HG02973 (cell line): ENCODE data around the gene WDR83.
"Not testable (repeated sequence)": the region's sequence is repeated elsewhere in the genome, so short reads cannot be mapped to it uniquely, and the experiment has no call there.

Experiments
- ATAC-seq: cut with Tn5 transposase; IDR thresholded peaks from one replicate; pipeline ENCODE4 v1.9.1; 2021; ENCODE audit warnings: moderate library complexity; ENCODE audit not compliant: unreplicated experiment

The WDR83 gene

DNA sequence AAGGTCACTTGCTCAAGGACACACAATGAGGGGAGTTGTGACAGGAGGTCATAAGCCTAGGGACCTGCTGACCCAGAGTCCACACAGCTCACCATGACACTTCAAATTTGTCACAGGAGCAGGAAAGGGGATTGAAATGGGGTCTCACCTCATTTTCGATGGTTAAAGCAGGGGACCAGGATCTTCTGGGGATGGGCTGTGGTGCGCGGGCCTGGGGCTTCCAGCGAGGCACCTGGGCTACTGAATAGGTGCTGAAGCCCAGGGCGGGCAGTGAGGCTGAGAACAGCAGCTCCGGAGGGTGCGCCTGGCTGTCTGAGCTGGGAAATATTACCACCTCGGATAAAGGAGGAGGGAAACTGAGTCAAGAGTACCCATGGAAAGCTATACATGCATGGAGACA lies 11.1 kb upstream of the WDR83 start:
- ATAC-seq = no peak

DNA sequence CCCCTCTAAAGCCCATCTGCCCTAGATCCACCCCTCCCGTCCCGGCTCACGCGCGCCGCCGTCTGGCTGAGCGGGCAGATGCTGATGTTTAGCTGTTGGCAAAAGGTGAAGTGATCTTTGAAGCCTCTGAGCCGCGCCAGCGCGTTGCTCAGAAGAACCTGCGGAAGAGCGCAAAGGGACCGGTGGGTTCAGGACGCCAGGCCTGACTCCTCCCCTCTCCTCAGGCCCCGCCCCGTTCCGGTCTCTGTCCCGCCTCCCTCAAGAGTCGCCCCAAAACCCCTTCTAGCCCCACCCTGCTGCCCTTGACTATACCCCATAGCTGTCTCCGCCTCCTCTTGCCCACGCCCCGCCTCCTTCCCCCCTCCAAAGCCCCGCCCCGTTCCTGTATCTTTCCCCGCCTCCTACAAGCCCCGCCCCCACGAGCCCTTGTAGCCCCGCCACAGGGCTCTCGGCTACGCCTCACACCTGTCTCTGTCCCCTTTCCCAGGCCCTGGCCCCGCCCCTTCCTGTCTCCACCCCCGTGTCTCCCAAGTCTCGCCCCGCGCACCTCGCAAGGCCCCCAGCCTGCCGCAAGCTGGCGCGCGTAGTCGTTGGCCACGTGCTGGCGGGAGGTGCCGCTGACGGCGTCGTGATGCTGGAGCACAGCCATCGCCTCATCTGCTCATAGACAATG lies 9.6 kb upstream of the WDR83 start:
- ATAC-seq = no peak

DNA sequence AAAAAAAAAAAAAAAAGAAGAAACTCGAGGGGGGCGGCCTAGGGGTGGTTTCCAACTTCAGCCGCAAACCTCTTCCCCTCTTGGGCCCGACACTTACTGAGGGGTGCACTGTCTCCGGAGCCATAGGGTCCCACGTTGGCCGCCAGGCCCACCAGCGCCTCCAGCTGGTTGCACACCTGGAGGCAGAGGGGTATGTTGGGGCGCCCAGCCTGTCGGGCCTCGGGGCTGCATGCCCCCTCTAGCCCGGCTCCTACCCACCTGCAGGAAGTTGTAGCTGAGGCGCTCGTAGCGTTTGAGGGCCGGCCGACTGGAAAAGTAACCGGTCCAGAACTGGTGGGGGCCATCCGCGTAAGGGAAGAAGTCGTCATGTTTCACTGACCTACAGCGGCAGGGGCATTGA lies 8.6 kb upstream of the WDR83 start:
- ATAC-seq = no peak

DNA sequence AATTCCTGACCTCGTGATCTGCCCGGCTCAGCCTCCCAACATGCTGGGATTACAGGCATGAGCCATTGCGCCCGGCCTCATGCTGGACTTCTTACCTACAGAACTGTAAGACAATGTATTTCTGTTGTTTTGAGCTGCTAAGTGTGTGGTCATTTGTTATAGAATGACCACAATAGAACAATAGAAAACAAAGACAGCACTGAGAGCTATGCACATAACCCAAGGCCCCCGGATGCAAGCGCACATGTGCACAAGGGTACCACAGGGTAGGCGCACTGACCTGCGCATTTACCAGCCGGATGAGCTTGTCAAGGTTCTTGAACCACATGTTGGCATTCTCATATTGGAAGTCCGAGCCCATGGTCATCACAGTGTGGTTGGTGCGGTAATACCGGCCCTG lies 5.6 kb upstream of the WDR83 start:
- ATAC-seq = no peak

DNA sequence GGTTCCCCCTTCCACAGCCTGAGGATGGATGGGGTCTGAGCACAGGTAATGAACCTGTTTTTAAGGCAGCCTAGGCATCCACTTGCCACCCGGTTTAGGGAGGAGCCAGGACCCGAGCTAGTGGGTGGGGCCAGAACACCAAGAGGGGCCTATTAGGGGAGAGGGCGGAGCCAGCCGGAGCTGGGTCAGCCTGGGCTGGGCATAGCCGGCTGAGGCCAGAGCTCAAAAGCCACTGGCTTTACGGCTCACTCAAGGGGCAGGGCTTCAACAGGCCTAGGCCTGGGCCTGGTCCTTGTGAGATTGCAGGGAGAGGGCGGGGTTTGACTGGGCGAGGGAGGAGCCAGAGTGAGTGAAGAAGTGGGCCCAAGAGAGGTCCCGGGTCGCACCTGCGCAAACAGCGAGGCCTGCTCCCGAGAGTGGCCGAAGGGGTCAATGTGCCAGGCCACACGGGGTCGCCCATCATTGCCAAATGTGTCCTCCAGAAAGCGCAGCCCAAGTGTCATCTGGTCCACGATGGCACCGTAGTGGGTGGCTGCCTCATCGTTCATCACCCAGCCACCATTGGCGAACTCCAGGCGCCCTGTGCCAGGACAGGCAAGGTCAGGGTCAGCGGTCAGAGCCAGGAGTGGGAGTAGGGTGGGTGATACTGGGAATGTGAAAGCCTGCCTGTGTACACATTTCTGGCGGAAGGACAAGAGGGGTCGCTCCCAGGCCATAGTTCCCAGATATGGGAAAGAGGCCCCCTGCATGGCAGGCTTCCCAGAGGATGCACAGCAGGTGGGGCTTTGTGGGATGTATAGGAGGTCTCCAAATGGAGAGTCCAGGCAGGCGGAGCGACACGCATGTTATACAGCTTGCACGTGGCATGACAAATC lies 2.0 kb upstream of the WDR83 start:
- ATAC-seq = no peak

DNA sequence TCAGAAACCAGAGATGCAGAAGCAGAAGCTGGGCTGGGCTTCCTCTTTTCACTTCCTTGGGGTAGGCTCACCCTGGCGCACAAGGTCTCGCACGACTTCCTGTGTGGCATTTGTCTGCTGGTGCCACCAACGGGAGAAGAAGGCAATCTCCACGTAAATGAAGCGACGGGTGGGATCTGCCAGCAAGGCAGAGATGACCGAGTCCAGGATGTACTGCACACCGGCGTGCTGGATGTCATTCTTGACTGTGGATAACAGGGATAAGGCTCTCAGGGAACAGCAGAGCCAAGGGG lies 1.4 kb upstream of the WDR83 start:
- ATAC-seq = no peak

DNA sequence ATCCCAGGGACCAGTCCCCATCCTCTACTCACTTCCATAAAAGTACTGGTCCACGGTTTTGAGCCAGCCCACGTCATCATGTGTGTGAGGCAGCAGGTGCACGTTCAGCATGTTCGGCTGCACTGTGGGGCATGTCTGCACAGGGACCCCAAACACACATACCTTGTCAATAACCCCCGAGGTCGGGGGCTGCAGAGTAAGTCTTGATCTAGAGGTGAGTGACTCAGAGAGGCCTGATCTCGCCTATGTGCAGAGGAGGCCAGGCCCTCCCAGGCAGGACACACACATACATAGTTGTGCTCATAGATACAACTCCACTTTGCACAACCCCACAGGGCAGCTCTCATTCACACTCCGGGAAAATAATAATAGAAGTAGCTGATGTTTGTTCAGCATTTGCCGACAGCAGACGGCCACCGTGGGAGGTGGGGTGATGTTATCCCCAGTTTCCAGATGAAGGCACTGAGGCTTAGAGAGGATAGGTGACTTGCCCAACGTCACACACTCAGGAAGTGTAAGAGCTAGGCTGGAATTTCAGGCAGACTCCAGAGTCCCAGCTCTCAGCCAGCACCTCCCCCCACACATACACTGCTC lies 839 bp upstream of the WDR83 start:
- ATAC-seq = no peak

DNA sequence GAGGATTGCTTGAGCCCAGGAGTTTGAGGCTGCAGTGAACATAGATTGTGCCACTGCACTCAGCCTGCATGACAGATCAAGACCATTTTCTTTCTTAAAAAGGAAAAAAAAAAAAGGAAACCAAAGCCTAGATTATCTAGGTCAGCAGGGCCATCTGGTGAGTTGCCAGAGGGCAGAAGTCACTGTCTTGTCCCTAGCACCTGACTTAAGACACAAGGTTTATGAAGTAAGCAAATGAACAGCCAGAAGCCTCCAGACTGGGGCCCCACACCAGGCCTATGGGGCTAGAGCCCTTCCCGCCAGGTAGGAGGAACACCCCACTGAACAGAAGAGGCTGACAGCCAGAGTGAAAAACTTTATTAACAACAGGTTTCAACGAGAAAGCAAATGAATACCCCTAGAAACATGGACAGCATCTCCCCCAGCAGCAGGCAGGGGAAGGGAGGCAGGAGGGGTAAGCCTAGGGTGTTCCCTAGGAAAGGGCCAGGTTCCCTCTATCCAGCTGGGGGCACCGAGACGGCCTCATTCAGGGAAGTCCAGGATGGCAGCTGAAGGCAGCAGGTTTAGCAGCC lies 1.2 kb downstream of the WDR83 start:
- ATAC-seq = no peak

DNA sequence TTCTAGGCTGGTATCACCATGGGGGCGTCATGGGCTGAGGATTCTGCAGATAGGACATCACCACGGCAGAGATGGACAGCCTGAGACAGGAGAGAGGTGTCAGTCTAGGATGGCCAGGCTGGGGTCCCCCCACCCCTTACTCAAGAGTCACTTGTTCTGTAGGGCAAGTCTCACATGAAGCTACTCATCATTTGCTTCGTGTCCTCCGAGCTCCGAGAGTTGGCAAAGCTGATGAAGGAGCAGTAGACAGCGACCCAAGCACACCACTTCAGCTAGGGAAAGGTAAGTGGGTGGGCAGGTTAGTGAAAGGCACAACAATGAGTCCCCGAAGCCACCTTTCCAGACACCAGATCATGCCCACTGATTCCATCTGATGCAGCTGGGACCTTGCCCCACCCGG lies 1.7 kb downstream of the WDR83 start:
- ATAC-seq = no peak

DNA sequence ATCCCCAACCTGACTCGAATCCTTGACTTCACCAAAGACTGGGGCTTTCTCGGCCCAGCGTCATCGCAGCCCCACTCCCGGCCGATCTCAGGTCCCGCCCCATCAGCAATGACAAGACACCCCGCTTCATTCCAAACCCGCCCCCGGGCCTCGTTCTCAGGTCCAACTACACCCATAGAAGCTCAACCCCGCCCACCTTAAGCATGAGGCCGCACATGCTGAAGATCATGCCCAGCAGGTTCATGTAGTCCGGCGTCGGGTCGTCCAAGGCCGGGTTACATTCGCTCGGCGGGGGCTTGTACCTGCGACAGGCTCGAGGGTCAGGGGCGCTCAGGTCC lies 2.3 kb downstream of the WDR83 start:
- no peak for ATAC-seq

DNA sequence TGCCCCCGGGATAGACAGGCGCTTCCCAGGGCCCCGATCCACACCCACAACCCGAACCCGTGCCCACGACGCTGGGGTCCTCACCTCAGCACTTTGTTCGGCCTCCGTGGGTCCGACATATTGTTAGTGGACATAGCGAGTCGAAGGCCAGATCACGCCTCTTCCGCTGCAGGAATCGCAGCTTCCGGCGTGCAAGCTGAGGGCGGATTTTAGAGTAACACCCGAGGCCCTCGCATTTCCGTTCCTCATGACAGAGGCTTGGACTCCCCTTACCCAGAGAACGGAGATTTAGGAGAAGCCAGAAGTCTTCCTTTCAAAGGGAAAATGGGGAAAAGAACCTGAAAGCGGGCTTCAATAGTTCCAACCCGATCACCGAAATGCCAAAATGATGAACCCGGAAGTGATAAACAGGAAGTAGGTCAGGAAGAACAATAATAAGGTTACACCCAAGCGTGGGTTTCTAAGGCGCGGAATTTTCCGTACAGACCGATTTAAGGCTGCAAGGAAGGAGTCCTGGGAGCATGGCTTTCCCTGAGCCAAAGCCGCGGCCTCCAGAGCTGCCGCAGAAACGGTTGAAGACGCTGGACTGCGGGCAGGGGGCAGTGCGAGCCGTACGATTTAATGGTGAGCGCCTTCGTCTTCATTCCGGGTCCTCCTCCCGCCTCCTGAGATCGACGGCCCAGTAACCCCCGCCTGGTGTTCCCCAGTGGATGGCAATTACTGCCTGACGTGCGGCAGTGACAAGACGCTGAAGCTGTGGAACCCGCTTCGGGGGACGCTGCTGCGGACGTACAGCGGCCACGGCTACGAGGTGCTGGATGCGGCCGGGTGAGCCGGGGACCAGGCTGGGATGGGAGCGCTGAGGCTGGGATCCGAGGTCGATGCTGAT lies 2.9 kb downstream of the WDR83 start:
- no peak for ATAC-seq

DNA sequence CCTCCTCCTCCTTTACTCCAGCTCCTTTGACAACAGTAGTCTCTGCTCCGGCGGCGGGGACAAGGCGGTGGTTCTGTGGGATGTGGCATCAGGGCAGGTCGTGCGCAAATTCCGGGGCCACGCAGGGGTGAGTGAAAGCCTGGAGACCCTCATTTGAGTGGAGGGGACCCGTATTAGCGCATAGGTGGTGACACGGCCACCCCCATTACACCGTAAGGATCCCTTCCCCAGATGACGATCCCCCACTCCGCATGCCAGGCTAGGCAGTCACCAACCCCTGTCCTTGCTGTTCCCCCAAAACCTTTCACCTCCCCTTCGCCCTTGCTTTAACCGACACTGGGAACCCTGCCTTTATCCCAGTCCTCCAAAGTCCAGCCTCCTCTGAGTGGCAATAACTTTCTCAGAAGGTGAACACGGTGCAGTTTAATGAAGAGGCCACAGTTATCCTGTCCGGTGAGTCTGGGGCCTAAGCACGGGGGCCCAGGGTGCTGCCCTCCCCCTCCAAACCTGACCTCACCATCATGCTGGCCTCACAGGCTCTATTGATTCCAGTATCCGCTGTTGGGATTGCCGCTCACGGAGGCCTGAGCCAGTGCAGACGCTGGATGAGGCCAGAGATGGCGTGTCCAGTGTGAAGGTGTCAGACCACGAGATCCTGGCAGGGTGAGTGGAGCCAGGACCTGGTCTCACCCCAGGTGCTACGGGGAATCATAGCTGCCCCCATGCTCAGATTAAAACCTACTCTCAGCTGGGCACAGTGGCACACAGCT lies 3.7 kb downstream of the WDR83 start:
- ATAC-seq = no peak

DNA sequence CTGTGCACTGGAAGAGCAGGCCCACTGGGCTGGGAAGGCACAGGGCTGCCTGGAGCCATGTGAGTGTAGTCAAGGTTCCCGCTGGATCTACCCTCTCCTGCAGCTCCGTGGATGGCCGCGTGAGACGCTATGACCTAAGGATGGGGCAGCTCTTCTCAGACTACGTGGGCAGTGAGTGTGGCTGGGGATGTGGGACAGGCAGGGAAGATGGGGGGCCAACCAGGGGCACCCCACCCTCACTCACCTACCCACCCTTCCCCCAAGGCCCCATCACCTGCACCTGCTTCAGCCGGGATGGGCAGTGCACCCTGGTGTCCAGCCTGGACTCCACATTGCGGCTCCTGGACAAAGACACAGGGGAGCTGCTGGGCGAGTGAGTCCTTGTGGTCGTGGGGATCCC lies 6.1 kb downstream of the WDR83 start:
- ATAC-seq = no peak

DNA sequence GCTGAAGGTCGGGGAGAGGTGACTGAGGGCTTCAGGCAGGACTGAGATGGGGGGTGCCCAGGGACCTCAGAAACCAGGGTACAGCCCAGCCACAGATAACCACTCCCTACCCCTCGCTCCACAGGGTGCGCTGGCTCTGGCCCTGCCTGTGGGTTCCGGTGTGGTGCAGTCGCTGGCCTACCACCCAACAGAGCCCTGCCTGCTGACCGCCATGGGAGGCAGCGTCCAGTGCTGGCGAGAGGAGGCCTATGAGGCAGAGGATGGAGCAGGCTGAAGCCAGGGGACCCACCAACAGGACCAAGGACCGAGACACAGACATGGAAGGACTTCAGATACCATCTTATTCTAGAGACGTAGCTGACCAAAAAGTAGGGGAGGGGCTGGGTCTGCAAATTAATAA lies 8.8 kb downstream of the WDR83 start:
- ATAC-seq = no peak

DNA sequence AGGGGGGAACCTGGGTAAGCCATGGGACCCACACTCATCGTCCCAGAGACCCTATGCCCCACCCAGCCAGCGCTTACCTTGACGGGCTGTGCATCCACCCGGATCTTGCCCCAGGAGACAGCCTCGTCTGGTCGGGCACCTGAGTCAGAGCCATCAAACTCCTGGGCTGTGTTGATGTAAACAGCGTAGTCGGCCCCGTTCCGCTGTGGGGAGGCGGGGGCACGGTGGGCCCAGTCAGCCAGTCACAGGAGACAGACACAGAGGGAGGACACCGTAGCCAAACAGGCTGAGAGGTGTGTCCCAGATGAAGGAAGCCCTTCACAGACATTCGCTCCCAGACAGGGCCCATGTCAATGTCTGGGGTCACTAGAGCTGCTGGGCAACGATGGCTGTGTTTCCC lies 9.3 kb downstream of the WDR83 start:
- no peak for ATAC-seq

DNA sequence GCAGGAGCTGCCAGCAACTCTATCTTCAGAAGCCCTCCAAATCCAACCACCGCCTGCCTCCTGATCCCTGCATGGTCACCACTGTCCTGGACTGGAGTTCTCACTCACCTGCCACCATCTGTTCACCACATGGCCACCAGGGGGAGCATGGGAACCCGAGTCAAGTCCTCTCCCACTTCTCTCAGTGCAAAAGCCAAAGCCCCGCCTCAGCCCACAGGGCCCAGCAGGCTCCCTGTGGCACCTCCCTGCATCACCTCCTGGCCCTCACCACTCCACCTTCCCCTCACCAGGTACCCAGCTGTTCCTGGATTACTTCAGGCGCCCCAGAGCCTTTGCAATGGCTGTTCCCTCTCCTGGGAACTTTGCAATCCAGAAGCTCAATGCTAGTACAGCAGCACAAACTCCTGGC lies 9.8 kb downstream of the WDR83 start:
- no peak for ATAC-seq

DNA sequence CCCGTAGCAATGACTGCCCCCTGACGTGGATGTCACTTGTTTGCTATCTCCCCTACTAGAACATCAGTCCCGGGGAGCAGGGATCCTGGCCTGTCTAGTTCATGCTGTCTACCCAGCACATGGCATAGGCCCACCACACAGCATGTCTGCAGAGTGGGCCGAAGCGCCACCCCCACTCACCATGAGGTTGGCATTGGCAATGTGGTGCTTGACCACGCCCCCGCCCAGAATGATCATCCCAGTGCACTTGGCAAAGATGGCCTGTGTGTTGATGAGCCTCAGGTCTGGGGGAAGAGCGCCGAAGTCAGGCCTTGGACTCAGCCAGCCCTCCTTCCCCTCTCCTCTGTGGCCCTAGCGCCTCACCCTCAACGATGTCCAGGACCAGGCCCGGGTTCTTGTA lies 10.3 kb downstream of the WDR83 start:
- ATAC-seq = no peak

DNA sequence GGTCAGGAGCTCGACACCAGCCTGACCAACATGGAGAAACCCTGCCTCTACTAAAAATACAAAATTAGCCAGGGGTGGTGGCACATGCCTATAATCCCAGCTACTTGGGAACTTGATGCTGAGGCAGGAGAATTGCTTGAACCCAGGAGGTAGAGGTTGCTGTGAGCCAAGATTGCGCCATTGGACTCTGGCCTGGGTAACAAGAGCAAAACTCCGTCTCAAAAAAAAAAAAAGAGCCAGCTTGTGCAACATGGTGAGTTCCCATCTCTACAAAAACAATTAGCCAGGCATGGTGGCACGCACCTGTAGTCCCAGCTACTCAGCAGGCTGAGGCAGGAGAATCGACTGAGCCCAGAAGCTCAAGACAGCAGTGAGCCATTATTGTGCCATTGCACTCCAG lies 11.4 kb downstream of the WDR83 start:
- not testable (repeated sequence) for ATAC-seq

DNA sequence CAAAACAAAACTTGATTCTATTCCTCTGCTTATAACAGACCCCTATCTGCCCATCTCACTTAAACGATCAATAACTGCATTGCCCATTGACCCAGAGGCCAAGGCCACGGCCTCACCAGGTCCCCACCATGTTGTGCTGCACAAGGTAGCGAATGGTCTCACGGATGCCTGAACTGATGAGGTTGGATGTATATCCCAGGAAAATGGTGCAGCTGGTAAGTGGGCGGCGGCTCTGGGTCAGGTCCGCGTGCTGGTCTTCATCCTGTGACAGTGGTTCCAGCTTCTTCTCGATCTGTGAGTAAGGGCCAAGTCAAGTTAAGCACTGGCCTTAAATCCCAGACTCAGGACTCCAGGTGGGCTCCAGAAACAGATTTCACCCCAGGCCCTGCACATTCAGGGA lies 13.4 kb downstream of the WDR83 start:
- no peak for ATAC-seq
